Testis (tissue), 3 donors: Measurements from ENCODE around the gene CREB3L2. TPM values are rescaled to one million over a fixed set of nuclear protein-coding genes. Genes with fewer than 3 reads are reported as not detected.
A peak's percentile ranks its signal among the peaks of the same experiment; 100 is the strongest.

Source experiments
- DNase-seq: peaks from one replicate; pipeline ENCODE4 v3.0.0-alpha.2; 2019
- H3K27ac ChIP-seq, 2 donors: fragments of 200-600 bp; sonication (generic); one replicate each; pipeline ENCODE4 v1.5.1; 2019
- H3K27me3 ChIP-seq: fragments of 200-600 bp; sonication (generic); one replicate; pipeline ENCODE4 v1.5.1; 2019
- H3K36me3 ChIP-seq: fragments of 200-600 bp; sonication (generic); one replicate; pipeline ENCODE4 v1.5.1; 2017; ENCODE audit warnings: low read depth; ENCODE audit errors: missing control alignments
- H3K4me1 ChIP-seq: fragments of 200-600 bp; sonication (generic); one replicate; pipeline ENCODE4 v1.5.1; 2019
- H3K4me3 ChIP-seq, 2 donors: fragments of 200-600 bp; sonication (generic); one replicate each; pipeline ENCODE4 v1.5.1; 2017 to 2019
- H3K9me3 ChIP-seq: fragments of 200-600 bp; sonication (generic); one replicate; pipeline ENCODE4 v1.5.1; 2017
- CTCF ChIP-seq, 3 experiments: fragments of 450-650 bp in 2 of 3; fragments of 200-600 bp in 1 of 3; sonication (generic) in 1 of 3; IDR thresholded peaks; one replicate each; pipeline ENCODE4 v1.5.1; 2016 to 2019; ENCODE audit warnings: antibody characterized with exemption in 3 of 3, mild to moderate bottlenecking in 2 of 3, moderate library complexity in 1 of 3
- POLR2A ChIP-seq: fragments of 450-650 bp; IDR thresholded peaks from one replicate; pipeline ENCODE4 v1.6.1; 2017; ENCODE audit warnings: antibody characterized with exemption, mild to moderate bottlenecking, moderate library complexity
- WGBS, 2 donors: methylation state at CpG; one replicate each; pipeline ENCODE4 v1.1.5; 2018; 5-methylcytosine and 5-hydroxymethylcytosine counted together
- intact Hi-C: fragments of 100-400 bp; cut with DNase I; formaldehyde crosslinking; loops from one replicate; pipeline ENCODE4 v1.15.1; 2023; ENCODE audit warnings: low total_unique reads
- polyA plus RNA-seq: library from polyadenylated mRNA; stranded (reverse); fragments of 350-450 nt; fragmentation: Illumina TruSeq; extraction: RNeasy Lipid Tissue Mini Kit (QIAGEN cat#74804); gene quantifications from one replicate; pipeline ENCODE4 v1.2.3, GENCODE V29; 2014; ENCODE audit warnings: low read depth, low replicate concordance; ENCODE audit not compliant: insufficient read depth
- total RNA-seq, 2 donors: library from RNA; depleted of rRNA; stranded (reverse); fragments of >200 nt; gene quantifications; one replicate each; pipeline ENCODE4 v1.2.3, GENCODE V29; 2016

CREB3L2 gene
- total and polyA plus RNA-seq, 3 donors from 2014 or later = 22.0 to 23.9 (median 23.4) TPM

GRCh38 chr7:137937202-137937560, 64.7 kb downstream of the CREB3L2 start:
- TF ChIP-seq CTCF (IDR thresholded peaks at IDR 0.05) (no peak), POLR2A (no peak)
- Histone ChIP-seq H3K27ac (no peak overlapping the region), H3K27me3 (no peaks in the 10 kb centered on the region), H3K36me3 (no peaks in the 10 kb centered on the region), H3K9me3 (no peaks in the 10 kb centered on the region), H3K4me3 (no peak overlapping the region), H3K4me1 (peaks cover 38% of the 10 kb centered on the region)
- intact Hi-C loops = no loop called here
- DNase-seq = no peak

GRCh38 chr7:137936509-137937201, 65.2 kb downstream of the CREB3L2 start:
- peaks cover 38% of the 10 kb centered on the region for H3K4me1 ChIP-seq
- no peak overlapping the region for H3K4me3 ChIP-seq
- H3K9me3 ChIP-seq = no peaks in the 10 kb centered on the region
- intact Hi-C loops = no loop called here
- peak overlapping the region in 1 of 2 donors; percentile 1 for H3K27ac ChIP-seq
- TF ChIP-seq CTCF (IDR thresholded peaks at IDR 0.05) = no peak
- no peak for TF ChIP-seq POLR2A
- H3K36me3 ChIP-seq = no peaks in the 10 kb centered on the region
- DNase-seq = no peak
- H3K27me3 ChIP-seq = no peaks in the 10 kb centered on the region
- WGBS, 2 donors = 68 to 70% methylated on average over 9 of the region's 9 CpGs

- Histone ChIP-seq H3K27me3 (no peaks in the 10 kb centered on the region), H3K36me3 (no peaks in the 10 kb centered on the region), H3K4me1 (peaks cover 38% of the 10 kb centered on the region), H3K4me3 (no peak overlapping the region), H3K27ac (peak overlapping the region in 1 of 2 donors; percentile 1), H3K9me3 (no peaks in the 10 kb centered on the region)
- intact Hi-C loops = no loop called here
- no peak for DNase-seq
- WGBS, 2 donors = 60 to 62% methylated on average over 7 of the region's 7 CpGs
- no peak for TF ChIP-seq POLR2A
- TF ChIP-seq CTCF (IDR thresholded peaks at IDR 0.05) = no peak
Measured at GRCh38 chr7:137935884-137936508, 65.9 kb downstream of the CREB3L2 start.

GRCh38 chr7:137934941-137935883, 66.7 kb downstream of the CREB3L2 start:
- TF ChIP-seq POLR2A = no peak
- TF ChIP-seq CTCF (IDR thresholded peaks at IDR 0.05) = no peak
- H3K4me1 ChIP-seq = peaks cover 38% of the 10 kb centered on the region
- peak overlapping the region in 1 of 2 donors; percentile 15 for H3K27ac ChIP-seq
- H3K9me3 ChIP-seq = no peaks in the 10 kb centered on the region
- intact Hi-C loops = no loop called here
- no peak overlapping the region for H3K4me3 ChIP-seq
- H3K27me3 ChIP-seq = no peaks in the 10 kb centered on the region
- H3K36me3 ChIP-seq = no peaks in the 10 kb centered on the region
- WGBS, 2 donors = 60 to 62% methylated on average over 8 of the region's 8 CpGs
- DNase-seq = no peak
